Right lobe of liver (tissue), 4 donors: Measurements from ENCODE around the gene ACAP2.

ENCODE experiments used
- POLR2A ChIP-seq: fragments of 450-650 bp; IDR thresholded peaks from one replicate; pipeline ENCODE4 v1.6.1; 2017; ENCODE audit warnings: antibody characterized with exemption, mild to moderate bottlenecking
- TF ChIP-seq, protein P1 (sequence below), 4 donors: fragments of 200-600 bp in 3 of 4; fragments of 450-650 bp in 1 of 4; IDR thresholded peaks; one replicate each; pipeline versions ENCODE4 v1.5.1 to v1.8.0; 2016 to 2022; ENCODE audit warnings: antibody characterized with exemption in 4 of 4, mild to moderate bottlenecking in 2 of 4
- donor health status: DM: no; HTN: no; CAD: no.
- donor health status: DM: no; HTN: no; CAD: no.
- donor health status: DM: no; HTN: yes; CAD: no.

GRCh38 chr3:195291121-195291520 lies 151.7 kb downstream of the ACAP2 start:
- TF ChIP-seq, protein P1, sequence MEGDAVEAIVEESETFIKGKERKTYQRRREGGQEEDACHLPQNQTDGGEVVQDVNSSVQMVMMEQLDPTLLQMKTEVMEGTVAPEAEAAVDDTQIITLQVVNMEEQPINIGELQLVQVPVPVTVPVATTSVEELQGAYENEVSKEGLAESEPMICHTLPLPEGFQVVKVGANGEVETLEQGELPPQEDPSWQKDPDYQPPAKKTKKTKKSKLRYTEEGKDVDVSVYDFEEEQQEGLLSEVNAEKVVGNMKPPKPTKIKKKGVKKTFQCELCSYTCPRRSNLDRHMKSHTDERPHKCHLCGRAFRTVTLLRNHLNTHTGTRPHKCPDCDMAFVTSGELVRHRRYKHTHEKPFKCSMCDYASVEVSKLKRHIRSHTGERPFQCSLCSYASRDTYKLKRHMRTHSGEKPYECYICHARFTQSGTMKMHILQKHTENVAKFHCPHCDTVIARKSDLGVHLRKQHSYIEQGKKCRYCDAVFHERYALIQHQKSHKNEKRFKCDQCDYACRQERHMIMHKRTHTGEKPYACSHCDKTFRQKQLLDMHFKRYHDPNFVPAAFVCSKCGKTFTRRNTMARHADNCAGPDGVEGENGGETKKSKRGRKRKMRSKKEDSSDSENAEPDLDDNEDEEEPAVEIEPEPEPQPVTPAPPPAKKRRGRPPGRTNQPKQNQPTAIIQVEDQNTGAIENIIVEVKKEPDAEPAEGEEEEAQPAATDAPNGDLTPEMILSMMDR (IDR thresholded peaks at IDR 0.05): no peak
- no peak for TF ChIP-seq POLR2A
